OCI-LY1 (cell line): ENCODE measurements around the gene TMEM11.

Source experiments
- EZH2 ChIP-seq: fragments of 200-600 bp; sonication (generic), shearing (Covaris generic); IDR thresholded peaks from 2 replicates; pipeline ENCODE4 v1.8.0; 2017; ENCODE audit warnings: borderline replicate concordance, mixed run types, mild to moderate bottlenecking, antibody characterized with exemption, low read length, moderate library complexity, mixed read lengths
- TF ChIP-seq, protein P1 (sequence below): fragments of 200-600 bp; sonication (generic), shearing (Covaris generic); IDR thresholded peaks from 2 replicates; pipeline ENCODE4 v1.5.1; 2017; ENCODE audit warnings: mild to moderate bottlenecking, antibody characterized with exemption, low read length, moderate library complexity, mixed read lengths

DNA sequence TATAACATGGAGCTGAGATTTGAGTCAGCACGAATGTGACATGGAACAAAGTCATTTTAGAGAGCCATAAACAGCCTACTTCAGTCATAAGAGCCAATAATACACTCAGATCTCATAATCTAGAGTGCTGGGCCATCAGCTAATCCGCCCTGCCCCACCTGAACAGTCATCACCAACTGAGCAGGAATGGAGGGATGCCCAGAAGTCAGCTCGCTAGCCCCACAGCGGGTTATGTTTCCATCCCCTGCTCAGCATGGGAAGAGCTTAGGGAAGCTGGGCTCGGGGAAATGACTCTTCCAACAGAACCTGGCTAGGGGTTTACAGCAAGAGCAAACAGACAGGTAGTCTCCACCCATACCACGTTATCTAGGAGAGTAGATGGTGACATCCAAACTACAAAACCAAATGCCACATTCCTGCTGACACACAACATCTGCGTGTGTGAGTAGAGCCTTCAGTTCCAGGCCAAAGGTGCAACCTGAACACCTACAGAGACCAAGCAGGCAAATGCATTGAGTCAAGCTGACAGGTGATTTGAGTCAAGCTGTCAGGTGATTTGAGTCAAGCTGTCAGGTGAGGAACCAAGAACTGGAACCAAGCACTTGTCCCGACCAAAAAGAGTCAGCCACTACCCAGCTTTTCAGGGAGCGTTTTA, 2.0 kb downstream of the TMEM11 start:
- TF ChIP-seq, protein P1, sequence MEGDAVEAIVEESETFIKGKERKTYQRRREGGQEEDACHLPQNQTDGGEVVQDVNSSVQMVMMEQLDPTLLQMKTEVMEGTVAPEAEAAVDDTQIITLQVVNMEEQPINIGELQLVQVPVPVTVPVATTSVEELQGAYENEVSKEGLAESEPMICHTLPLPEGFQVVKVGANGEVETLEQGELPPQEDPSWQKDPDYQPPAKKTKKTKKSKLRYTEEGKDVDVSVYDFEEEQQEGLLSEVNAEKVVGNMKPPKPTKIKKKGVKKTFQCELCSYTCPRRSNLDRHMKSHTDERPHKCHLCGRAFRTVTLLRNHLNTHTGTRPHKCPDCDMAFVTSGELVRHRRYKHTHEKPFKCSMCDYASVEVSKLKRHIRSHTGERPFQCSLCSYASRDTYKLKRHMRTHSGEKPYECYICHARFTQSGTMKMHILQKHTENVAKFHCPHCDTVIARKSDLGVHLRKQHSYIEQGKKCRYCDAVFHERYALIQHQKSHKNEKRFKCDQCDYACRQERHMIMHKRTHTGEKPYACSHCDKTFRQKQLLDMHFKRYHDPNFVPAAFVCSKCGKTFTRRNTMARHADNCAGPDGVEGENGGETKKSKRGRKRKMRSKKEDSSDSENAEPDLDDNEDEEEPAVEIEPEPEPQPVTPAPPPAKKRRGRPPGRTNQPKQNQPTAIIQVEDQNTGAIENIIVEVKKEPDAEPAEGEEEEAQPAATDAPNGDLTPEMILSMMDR, result no peak
- TF ChIP-seq EZH2, result no peak
